PFSK-1 (cell line): ENCODE measurements around the gene RGS14.

Source experiments
- SIN3A ChIP-seq: IDR thresholded peaks from 2 replicates; pipeline ENCODE4 v1.6.1; 2012; ENCODE audit warnings: mild to moderate bottlenecking, low read length, moderate library complexity, borderline replicate concordance; ENCODE audit not compliant: insufficient read depth
- TAF1 ChIP-seq: IDR thresholded peaks from 2 replicates; pipeline ENCODE4 v1.6.1; 2012; ENCODE audit warnings: low read length, control low read depth, borderline replicate concordance; ENCODE audit not compliant: insufficient read depth
- TF ChIP-seq, protein P1 (sequence below), 2 experiments: IDR thresholded peaks; 2 replicates each; pipeline versions ENCODE4 v1.6.1 to v1.8.0; 2011 to 2012; ENCODE audit warnings: low read depth in 2 of 2, low read length in 2 of 2, control low read depth in 1 of 2, inconsistent platforms in 1 of 2, mild to moderate bottlenecking in 1 of 2, moderate library complexity in 1 of 2; ENCODE audit not compliant: insufficient read depth in 1 of 2

DNA sequence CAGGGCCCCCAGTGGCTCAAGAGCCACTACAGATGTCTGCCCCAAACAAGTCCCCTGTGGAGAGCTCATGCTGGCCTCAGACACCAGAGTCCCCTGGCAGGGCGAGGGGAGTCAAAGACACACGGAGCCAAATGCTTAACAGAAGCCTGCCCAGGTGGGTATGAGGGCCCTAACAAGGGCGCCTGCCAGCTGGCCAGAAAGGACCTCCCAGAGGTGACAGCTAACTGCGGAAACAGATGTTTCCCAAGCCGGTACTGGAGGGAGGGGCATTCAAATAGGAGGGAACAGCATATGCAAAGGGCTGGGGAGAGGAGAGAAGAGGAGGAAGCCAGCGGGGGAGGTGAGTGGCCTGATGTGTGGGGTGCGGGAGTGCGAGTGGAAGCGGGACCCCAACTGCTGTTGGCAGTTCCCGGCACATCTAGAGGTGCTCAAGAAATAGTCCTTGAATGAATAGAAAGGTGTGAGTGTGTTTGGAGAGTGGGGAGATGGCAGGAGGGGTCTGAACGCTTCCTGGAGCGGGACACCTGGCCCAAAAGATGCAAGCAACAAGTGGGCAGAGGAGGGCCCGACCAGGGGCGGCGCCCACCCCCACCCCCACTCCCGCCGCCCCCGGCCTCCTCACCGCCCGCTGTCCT, 46.9 kb upstream of the RGS14 start:
- TF ChIP-seq, protein P1, sequence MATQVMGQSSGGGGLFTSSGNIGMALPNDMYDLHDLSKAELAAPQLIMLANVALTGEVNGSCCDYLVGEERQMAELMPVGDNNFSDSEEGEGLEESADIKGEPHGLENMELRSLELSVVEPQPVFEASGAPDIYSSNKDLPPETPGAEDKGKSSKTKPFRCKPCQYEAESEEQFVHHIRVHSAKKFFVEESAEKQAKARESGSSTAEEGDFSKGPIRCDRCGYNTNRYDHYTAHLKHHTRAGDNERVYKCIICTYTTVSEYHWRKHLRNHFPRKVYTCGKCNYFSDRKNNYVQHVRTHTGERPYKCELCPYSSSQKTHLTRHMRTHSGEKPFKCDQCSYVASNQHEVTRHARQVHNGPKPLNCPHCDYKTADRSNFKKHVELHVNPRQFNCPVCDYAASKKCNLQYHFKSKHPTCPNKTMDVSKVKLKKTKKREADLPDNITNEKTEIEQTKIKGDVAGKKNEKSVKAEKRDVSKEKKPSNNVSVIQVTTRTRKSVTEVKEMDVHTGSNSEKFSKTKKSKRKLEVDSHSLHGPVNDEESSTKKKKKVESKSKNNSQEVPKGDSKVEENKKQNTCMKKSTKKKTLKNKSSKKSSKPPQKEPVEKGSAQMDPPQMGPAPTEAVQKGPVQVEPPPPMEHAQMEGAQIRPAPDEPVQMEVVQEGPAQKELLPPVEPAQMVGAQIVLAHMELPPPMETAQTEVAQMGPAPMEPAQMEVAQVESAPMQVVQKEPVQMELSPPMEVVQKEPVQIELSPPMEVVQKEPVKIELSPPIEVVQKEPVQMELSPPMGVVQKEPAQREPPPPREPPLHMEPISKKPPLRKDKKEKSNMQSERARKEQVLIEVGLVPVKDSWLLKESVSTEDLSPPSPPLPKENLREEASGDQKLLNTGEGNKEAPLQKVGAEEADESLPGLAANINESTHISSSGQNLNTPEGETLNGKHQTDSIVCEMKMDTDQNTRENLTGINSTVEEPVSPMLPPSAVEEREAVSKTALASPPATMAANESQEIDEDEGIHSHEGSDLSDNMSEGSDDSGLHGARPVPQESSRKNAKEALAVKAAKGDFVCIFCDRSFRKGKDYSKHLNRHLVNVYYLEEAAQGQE (IDR thresholded peaks at IDR 0.05; ENCODE audit: insufficient read depth in 1 of 2, low read depth in 2 of 2, low read length in 2 of 2) = no peak
- peak; percentile 81; the same call in 1 of the 2 replicates for TF ChIP-seq SIN3A
- no peak for TF ChIP-seq TAF1
